Measurements from ENCODE around the gene MYO9B.

GRCh38 chr19:17137417-17137816, 61.8 kb downstream of the MYO9B start:
- TF ChIP-seq, protein P1, sequence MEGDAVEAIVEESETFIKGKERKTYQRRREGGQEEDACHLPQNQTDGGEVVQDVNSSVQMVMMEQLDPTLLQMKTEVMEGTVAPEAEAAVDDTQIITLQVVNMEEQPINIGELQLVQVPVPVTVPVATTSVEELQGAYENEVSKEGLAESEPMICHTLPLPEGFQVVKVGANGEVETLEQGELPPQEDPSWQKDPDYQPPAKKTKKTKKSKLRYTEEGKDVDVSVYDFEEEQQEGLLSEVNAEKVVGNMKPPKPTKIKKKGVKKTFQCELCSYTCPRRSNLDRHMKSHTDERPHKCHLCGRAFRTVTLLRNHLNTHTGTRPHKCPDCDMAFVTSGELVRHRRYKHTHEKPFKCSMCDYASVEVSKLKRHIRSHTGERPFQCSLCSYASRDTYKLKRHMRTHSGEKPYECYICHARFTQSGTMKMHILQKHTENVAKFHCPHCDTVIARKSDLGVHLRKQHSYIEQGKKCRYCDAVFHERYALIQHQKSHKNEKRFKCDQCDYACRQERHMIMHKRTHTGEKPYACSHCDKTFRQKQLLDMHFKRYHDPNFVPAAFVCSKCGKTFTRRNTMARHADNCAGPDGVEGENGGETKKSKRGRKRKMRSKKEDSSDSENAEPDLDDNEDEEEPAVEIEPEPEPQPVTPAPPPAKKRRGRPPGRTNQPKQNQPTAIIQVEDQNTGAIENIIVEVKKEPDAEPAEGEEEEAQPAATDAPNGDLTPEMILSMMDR (conservative IDR thresholded peaks at IDR 0.05; ENCODE audit: low read depth, low read length) = no peak
- TF ChIP-seq EZH2 (IDR thresholded peaks at IDR 0.05; ENCODE audit: low read length, unreplicated experiment) = no peak
